ENCODE data around the gene SEC63. TPM values are rescaled to one million over a fixed set of nuclear protein-coding genes. Genes with fewer than 3 reads are reported as not detected.
"Not testable (repeated sequence)": the region's sequence is repeated elsewhere in the genome, so short reads cannot be mapped to it uniquely, and the experiment has no call there.

The SEC63 gene
- total RNA-seq, 2 experiments from 2014 or later = 80.3 to 86.7 TPM

GRCh38 chr6:107999341-107999740, 41.3 kb upstream of the SEC63 start:
- Mint-ChIP-seq H3K4me3 (no peak overlapping the region), H3K36me3 (ENCODE audit: low read depth) (no peaks in the 10 kb centered on the region), H3K27me3 (no peaks in the 10 kb centered on the region), H3K4me1 (ENCODE audit: low read depth) (no peaks in the 10 kb centered on the region), H3K27ac (no peak overlapping the region), H3K9me3 (no peaks in the 10 kb centered on the region)
- Histone ChIP-seq H3K36me3 (ENCODE audit: insufficient read depth, low read length) (no peaks in the 10 kb centered on the region), H3K27me3 (ENCODE audit: control insufficient read depth in 1 of 2, insufficient read depth in 2 of 2, low read length in 2 of 2) (no peaks in the 10 kb centered on the region), H3K27ac (ENCODE audit: low read depth in 1 of 2, low read length in 2 of 2) (no peak overlapping the region), H3K4me1 (ENCODE audit: insufficient read depth, low read length) (no peaks in the 10 kb centered on the region), H3K4me3 (ENCODE audit: low read length) (no peak overlapping the region), H3K9me3 (ENCODE audit: control insufficient read depth in 1 of 2, insufficient read depth in 1 of 2, low read length in 2 of 2) (no peaks in the 10 kb centered on the region)
- ChIA-PET POLR2A (no interaction called here), CTCF (no interaction called here)
- intact Hi-C loops (cut with DNase I, micrococcal nuclease) = no loop called here
- ATAC-seq (ENCODE audit: poor library complexity) (no peak), DNase-seq (no peak)
- TF ChIP-seq, protein P1, sequence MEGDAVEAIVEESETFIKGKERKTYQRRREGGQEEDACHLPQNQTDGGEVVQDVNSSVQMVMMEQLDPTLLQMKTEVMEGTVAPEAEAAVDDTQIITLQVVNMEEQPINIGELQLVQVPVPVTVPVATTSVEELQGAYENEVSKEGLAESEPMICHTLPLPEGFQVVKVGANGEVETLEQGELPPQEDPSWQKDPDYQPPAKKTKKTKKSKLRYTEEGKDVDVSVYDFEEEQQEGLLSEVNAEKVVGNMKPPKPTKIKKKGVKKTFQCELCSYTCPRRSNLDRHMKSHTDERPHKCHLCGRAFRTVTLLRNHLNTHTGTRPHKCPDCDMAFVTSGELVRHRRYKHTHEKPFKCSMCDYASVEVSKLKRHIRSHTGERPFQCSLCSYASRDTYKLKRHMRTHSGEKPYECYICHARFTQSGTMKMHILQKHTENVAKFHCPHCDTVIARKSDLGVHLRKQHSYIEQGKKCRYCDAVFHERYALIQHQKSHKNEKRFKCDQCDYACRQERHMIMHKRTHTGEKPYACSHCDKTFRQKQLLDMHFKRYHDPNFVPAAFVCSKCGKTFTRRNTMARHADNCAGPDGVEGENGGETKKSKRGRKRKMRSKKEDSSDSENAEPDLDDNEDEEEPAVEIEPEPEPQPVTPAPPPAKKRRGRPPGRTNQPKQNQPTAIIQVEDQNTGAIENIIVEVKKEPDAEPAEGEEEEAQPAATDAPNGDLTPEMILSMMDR (IDR thresholded peaks at IDR 0.05) = no peak

- Mint-ChIP-seq H3K36me3 (ENCODE audit: low read depth) (no peaks in the 10 kb centered on the region), H3K27ac (no peak overlapping the region), H3K4me3 (no peak overlapping the region), H3K9me3 (no peaks in the 10 kb centered on the region), H3K27me3 (no peaks in the 10 kb centered on the region), H3K4me1 (ENCODE audit: low read depth) (no peaks in the 10 kb centered on the region)
- CTCF ChIA-PET = no interaction called here
- no peak overlapping the region for H3K27ac ChIP-seq (ENCODE audit: low read depth in 1 of 2, low read length in 2 of 2)
- H3K9me3 ChIP-seq (ENCODE audit: control insufficient read depth in 1 of 2, insufficient read depth in 1 of 2, low read length in 2 of 2) = no peaks in the 10 kb centered on the region
- POLR2A ChIA-PET = no interaction called here
- H3K4me3 ChIP-seq (ENCODE audit: low read length) = no peak overlapping the region
- TF ChIP-seq, protein P1 (IDR thresholded peaks at IDR 0.05) = no peak
- DNase-seq (no peak), ATAC-seq (ENCODE audit: poor library complexity) (no peak)
- no peaks in the 10 kb centered on the region for H3K4me1 ChIP-seq (ENCODE audit: insufficient read depth, low read length)
- intact Hi-C loops (cut with DNase I, micrococcal nuclease) = no loop called here
- H3K27me3 ChIP-seq (ENCODE audit: control insufficient read depth in 1 of 2, insufficient read depth in 2 of 2, low read length in 2 of 2) = no peaks in the 10 kb centered on the region
- H3K36me3 ChIP-seq (ENCODE audit: insufficient read depth, low read length) = no peaks in the 10 kb centered on the region
Observed at GRCh38 chr6:107991772-107992550, 34.0 kb upstream of the SEC63 start.

DNA sequence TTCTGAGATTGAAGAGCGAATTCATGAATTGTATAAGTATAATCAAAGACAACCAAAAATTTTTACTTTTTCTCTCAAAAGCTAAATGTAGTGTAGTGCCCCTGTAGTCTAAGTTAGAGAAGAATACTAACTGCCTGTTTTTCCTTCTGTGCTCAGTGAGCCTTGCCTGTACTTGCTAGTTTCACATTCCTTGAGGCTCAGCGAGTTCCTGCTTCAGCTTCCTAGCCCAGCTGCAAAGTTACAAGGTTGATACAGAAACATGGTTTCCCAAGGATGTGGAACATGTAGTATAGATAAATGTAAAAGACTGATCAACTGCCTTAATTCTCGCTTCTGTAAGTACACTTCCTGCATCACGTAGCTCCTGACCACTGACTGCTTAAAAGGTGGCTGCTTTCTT, 33.1 kb upstream of the SEC63 start:
- no peak overlapping the region for H3K27ac Mint-ChIP-seq

GRCh38 chr6:107990587-107990986, 32.6 kb upstream of the SEC63 start:
- POLR2A ChIA-PET = not testable (repeated sequence)

More for the DNA sequence above, 33.1 kb upstream of the SEC63 start:
- Mint-ChIP-seq H3K9me3 (no peaks in the 10 kb centered on the region), H3K27me3 (no peaks in the 10 kb centered on the region), H3K4me1 (ENCODE audit: low read depth) (no peaks in the 10 kb centered on the region), H3K4me3 (no peak overlapping the region), H3K36me3 (ENCODE audit: low read depth) (no peaks in the 10 kb centered on the region)
- Histone ChIP-seq H3K4me3 (ENCODE audit: low read length) (no peak overlapping the region), H3K9me3 (ENCODE audit: control insufficient read depth in 1 of 2, insufficient read depth in 1 of 2, low read length in 2 of 2) (no peaks in the 10 kb centered on the region), H3K36me3 (ENCODE audit: insufficient read depth, low read length) (no peaks in the 10 kb centered on the region), H3K27ac (ENCODE audit: low read depth in 1 of 2, low read length in 2 of 2) (no peak overlapping the region), H3K4me1 (ENCODE audit: insufficient read depth, low read length) (no peaks in the 10 kb centered on the region), H3K27me3 (ENCODE audit: control insufficient read depth in 1 of 2, insufficient read depth in 2 of 2, low read length in 2 of 2) (no peaks in the 10 kb centered on the region)
- intact Hi-C loops (cut with DNase I, micrococcal nuclease) = no loop called here
- ChIA-PET POLR2A (no interaction called here), CTCF (no interaction called here)
- DNase-seq (no peak), ATAC-seq (ENCODE audit: poor library complexity) (no peak)
- TF ChIP-seq, protein P1 (IDR thresholded peaks at IDR 0.05) = no peak

More at GRCh38 chr6:107990587-107990986, 32.6 kb upstream of the SEC63 start:
- H3K9me3 Mint-ChIP-seq; H3K27ac Mint-ChIP-seq; H3K36me3 Mint-ChIP-seq (ENCODE audit: low read depth); H3K4me1 Mint-ChIP-seq (ENCODE audit: low read depth); CTCF ChIA-PET; H3K27me3 Mint-ChIP-seq; H3K27me3 ChIP-seq (ENCODE audit: control insufficient read depth in 1 of 2, insufficient read depth in 2 of 2, low read length in 2 of 2); intact Hi-C loops (cut with DNase I, micrococcal nuclease); H3K27ac ChIP-seq (ENCODE audit: low read depth in 1 of 2, low read length in 2 of 2); DNase-seq; H3K4me3 ChIP-seq (ENCODE audit: low read length); H3K4me3 Mint-ChIP-seq; ATAC-seq (ENCODE audit: poor library complexity); H3K36me3 ChIP-seq (ENCODE audit: insufficient read depth, low read length); H3K9me3 ChIP-seq (ENCODE audit: control insufficient read depth in 1 of 2, insufficient read depth in 1 of 2, low read length in 2 of 2); H3K4me1 ChIP-seq (ENCODE audit: insufficient read depth, low read length): not testable (repeated sequence)

Data from CD4-positive, alpha-beta T cell (primary cell).